ENCODE data around the gene SAP30BP.

The SAP30BP gene

DNA sequence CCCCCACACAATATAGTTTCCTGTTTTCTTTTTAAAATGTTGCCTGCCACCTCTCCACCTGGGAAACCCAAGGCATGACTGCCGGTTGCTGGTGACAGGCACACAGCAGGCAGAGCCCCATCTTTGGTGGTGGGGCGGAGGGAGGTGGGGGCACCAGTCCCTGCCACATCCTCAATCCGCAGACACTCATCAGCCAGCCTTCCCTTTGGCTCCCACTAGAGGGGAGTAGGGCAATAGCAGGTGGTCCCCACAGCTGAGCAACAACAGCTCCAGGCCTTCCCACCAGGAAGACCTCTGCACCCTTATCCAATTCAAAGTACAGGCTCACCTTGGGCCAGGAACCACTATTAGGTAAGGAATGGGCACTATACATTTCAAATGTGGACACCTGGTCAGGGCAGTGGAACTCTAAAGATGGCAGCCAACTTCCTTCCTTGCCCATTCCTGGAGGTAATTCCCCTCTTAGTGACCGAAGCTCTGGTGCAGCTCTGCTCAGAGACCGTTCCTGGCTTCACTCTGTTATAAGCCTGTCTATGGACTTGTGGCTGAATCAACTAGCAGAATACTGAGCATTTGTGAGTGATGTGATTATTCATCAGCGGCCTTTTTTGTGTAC lies 14.1 kb upstream of the SAP30BP start:
- Histone ChIP-seq H3K4me1 (no peaks in the 10 kb centered on the region), H3K27me3 (no peaks in the 10 kb centered on the region), H3K36me3 (peaks cover 28 to 87% (median 41%) of the 10 kb centered on the region in 3 donors), H3K4me3 (no peak overlapping the region), H3K27ac (no peak overlapping the region), H3K9me3 (no peaks in the 10 kb centered on the region)
- intact Hi-C loops (cut with DNase I; ENCODE audit: low total_unique reads) = no loop called here
- TF ChIP-seq, protein P1, sequence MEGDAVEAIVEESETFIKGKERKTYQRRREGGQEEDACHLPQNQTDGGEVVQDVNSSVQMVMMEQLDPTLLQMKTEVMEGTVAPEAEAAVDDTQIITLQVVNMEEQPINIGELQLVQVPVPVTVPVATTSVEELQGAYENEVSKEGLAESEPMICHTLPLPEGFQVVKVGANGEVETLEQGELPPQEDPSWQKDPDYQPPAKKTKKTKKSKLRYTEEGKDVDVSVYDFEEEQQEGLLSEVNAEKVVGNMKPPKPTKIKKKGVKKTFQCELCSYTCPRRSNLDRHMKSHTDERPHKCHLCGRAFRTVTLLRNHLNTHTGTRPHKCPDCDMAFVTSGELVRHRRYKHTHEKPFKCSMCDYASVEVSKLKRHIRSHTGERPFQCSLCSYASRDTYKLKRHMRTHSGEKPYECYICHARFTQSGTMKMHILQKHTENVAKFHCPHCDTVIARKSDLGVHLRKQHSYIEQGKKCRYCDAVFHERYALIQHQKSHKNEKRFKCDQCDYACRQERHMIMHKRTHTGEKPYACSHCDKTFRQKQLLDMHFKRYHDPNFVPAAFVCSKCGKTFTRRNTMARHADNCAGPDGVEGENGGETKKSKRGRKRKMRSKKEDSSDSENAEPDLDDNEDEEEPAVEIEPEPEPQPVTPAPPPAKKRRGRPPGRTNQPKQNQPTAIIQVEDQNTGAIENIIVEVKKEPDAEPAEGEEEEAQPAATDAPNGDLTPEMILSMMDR (IDR thresholded peaks at IDR 0.05) = peak; percentile 32 to 45
- DNase-seq = peak in 1 of 2 donors; percentile 47

DNA sequence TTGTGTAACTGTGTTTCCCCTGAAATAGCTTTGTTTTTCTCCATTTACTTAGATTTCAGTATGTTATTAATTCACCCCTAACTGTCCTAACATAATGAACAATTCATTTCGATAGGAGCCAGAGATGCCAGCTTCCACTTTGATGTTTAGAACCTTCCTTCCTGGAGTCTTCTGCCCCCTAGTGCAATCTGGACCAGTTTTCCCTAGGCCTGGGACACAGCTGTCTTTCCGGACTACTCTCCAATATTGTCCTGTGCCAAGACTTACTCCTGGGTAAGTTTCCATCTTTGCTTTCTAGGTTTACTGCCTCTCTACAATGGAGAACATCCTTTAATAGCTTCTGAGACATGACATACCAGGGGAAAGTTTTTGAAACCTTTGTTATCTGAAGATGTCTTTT lies 13.0 kb upstream of the SAP30BP start:
- Histone ChIP-seq H3K4me3 (no peak overlapping the region), H3K9me3 (no peaks in the 10 kb centered on the region), H3K27ac (no peak overlapping the region), H3K36me3 (peaks cover 25 to 88% (median 37%) of the 10 kb centered on the region in 3 donors), H3K27me3 (no peaks in the 10 kb centered on the region), H3K4me1 (no peaks in the 10 kb centered on the region)
- TF ChIP-seq, protein P1 (IDR thresholded peaks at IDR 0.05) = no peak
- DNase-seq = peak in 1 of 2 donors; percentile 11
- intact Hi-C loops (cut with DNase I; ENCODE audit: low total_unique reads) = no loop called here

DNA sequence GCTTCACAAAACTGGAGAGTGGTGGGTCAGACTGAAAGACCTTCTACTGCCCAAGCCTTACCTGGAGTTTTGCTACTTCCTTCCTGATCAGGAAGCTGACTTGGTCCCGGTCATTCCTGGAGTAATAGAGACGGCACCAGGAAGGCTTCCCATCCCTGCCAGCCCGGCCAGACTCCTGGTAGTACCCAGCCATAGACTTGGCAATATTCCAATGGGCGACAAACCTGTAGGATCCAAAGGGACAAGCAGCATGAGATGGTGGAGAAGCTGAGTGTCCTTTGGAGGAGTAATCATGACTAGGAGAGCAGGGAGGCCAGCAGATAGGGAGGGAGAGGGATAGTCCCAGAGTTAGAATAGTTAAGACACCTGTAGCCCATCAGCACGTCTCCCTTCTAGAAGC lies 8.9 kb upstream of the SAP30BP start:
- intact Hi-C loops (cut with DNase I; ENCODE audit: low total_unique reads) = no loop called here
- DNase-seq = no peak
- H3K4me1 ChIP-seq = no peaks in the 10 kb centered on the region

DNA sequence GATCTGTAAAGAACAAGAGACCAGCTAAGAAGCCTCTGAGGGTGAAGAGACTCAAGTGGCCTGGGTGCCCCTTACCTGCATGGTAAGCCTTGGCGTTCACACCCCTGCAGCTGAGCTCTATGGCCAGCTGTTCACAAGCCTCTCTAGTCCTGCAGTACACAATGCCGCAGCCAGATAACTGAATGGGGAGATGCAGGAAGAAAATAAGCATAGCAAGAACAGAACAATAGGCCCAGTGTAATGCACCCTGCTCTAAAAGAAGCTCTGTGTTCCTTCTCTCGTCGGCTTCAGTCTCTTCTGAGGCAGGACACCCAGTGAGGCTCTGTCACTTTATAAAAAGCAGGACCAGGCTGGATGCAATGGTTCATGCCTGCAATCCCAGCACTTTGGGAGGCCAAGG lies 5.6 kb upstream of the SAP30BP start:
- no peak for DNase-seq
- TF ChIP-seq, protein P1 (IDR thresholded peaks at IDR 0.05) = no peak
- Histone ChIP-seq H3K36me3 (peaks cover 8 to 72% (median 40%) of the 10 kb centered on the region in 3 donors), H3K27me3 (no peaks in the 10 kb centered on the region), H3K9me3 (no peaks in the 10 kb centered on the region), H3K27ac (no peak overlapping the region), H3K4me1 (peaks cover 0 to 13% (median 8%) of the 10 kb centered on the region in 4 donors), H3K4me3 (no peak overlapping the region)
- intact Hi-C loops (cut with DNase I; ENCODE audit: low total_unique reads) = no loop called here

More for the DNA sequence above, 8.9 kb upstream of the SAP30BP start:
- TF ChIP-seq, protein P1 (IDR thresholded peaks at IDR 0.05) = no peak
- Histone ChIP-seq H3K27ac (no peak overlapping the region), H3K4me3 (no peak overlapping the region), H3K36me3 (peaks cover 8 to 87% (median 35%) of the 10 kb centered on the region in 3 donors), H3K9me3 (no peaks in the 10 kb centered on the region), H3K27me3 (no peaks in the 10 kb centered on the region)

DNA sequence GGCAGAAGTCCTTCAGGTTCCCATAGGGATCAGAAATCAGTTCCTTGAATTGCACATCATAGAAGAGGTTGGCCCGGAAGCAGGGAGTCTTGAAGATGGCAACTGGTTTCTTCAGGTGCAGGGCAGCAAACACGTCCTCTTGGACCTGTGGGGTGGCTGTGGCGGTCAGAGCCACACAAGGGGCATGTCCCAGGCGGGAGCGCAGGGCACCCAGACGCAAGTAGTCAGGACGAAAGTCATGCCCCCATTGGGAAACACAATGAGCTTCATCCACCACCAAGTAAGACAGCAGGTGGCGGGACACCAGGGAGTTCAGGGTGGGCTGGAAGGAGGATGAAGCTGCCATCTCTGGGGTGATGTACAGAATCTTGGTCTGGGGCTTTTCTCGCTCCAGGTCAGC lies 4.6 kb upstream of the SAP30BP start:
- TF ChIP-seq, protein P1 (IDR thresholded peaks at IDR 0.05) = no peak
- H3K27me3 ChIP-seq = no peaks in the 10 kb centered on the region
- H3K4me1 ChIP-seq = peaks cover 0 to 14% (median 9%) of the 10 kb centered on the region in 4 donors
- H3K27ac ChIP-seq = no peak overlapping the region
- H3K36me3 ChIP-seq = peaks cover 8 to 65% (median 34%) of the 10 kb centered on the region in 3 donors
- H3K4me3 ChIP-seq = no peak overlapping the region
- intact Hi-C loops (cut with DNase I; ENCODE audit: low total_unique reads) = no loop called here
- DNase-seq = no peak
- H3K9me3 ChIP-seq = no peaks in the 10 kb centered on the region

All from tibial artery (tissue), 4 donors.